Stimulated activated CD4-positive, alpha-beta T cell treated with anti-CD3 and anti-CD28 coated beads, Interleukin-1b, Interleukin-23, amount 100 ng/mL, for 1 hour (primary cell): ENCODE results near the gene MRPL27.

ENCODE experiments used
- DNase-seq, 2 donors: peaks; one replicate each; pipeline ENCODE4 v3.0.0-alpha.2; 2020; ENCODE audit warnings: low read depth in 2 of 2

The MRPL27 gene

DNA sequence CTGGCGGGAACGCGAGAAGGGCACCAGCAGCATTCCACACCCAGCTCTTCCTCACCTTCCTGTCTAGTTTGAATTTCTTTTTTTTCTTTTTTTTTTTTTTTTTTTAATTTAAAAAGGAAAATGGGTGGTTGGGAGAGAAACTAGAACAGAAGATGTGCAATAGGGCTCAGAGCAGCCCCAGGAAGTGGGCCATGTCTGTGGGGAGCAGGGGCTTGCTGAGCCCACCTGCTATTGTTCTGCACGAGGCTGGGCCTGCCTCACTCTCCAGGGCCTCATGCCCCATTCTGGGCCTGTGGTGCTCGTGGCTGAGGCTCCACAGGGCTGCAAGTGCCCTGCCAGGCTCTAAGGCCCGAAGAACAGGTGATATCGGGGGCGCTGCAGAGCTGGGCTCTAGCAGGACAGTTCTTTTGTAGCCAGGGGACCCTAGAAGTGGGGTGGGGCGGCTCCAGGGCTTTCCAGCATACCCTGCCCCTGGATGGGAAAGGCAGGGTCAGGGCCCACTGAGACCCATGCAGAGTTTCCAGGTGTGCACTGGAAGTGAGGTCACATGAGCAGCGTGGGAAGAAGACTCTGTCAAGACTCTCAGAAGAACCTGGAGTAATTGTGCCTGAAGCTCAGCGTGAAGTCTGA is 12.4 kb downstream of the MRPL27 start:
- no peak for DNase-seq

DNA sequence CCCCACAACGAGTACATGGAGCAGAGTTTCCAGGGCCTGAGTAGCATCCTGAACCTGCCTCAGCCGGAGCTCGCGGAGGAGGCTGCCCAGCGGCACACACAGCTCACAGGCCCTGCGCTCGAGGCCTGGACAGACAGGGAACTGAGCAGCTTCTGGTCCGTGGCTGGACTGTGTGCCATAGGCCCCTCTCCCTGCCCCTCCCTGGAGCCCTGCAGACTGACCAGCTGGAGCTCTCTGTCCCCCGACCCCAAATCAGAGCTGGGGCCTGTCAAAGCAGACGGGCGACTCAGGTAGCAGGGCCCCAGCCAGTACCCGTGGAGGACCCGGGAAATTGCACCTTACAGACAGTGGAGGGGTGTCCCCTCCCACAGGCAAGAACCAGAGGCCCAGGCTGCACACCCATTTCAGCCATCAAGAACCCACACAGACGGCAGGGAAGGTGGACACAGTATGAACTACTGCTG is 13.0 kb downstream of the MRPL27 start:
- DNase-seq = no peak

DNA sequence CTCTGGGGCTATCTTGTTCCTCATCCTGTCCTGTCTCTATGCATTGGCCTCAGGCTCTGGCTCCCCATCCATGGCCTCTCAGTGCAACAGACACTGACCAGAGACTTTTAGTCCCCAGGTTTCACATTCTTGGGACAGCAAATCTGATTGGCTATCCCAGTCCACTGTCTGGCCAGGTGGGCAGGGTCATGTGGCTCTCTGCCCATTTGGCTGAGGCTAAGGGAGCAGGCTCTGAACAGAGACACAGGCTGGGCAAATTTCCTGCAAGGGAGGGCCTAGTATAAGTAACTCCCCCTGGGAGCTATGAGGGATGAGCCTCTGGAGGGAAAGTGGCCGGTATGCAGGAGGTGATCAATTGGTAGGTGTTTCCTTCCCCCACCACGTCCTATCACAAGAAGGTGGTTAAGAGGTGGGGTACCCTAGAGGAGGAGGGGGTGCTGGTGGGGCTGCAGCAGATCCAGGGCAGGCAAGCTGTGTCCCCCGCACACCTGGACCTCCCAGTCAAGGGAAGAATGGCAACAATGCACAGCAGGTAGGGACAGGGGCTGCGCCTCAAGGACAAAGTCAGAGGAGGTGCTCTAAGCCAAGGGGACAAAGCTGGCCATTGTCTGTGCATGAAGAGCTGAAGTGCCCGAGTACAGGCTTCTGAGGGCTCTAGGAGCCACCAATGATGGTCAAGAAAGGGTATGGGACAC is 13.8 kb downstream of the MRPL27 start:
- no peak for DNase-seq

DNA sequence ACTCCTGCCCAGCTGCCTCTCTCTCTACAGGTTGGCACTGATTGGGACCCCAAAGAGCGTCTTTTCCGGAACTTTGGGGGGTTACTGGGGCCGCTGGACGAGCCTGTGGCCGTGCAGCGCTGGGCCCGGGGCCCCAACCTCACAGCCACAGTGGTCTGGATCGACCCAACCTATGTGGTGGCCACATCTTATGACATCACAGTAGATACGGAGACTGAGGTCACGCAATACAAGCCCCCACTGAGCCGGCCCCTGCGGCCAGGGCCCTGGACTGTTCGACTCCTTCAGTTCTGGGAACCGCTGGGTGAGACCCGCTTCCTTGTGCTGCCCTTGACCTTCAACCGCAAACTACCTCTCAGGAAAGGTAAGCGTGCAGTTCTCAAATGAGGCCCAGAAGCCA is 14.8 kb downstream of the MRPL27 start:
- DNase-seq = no peak

DNA sequence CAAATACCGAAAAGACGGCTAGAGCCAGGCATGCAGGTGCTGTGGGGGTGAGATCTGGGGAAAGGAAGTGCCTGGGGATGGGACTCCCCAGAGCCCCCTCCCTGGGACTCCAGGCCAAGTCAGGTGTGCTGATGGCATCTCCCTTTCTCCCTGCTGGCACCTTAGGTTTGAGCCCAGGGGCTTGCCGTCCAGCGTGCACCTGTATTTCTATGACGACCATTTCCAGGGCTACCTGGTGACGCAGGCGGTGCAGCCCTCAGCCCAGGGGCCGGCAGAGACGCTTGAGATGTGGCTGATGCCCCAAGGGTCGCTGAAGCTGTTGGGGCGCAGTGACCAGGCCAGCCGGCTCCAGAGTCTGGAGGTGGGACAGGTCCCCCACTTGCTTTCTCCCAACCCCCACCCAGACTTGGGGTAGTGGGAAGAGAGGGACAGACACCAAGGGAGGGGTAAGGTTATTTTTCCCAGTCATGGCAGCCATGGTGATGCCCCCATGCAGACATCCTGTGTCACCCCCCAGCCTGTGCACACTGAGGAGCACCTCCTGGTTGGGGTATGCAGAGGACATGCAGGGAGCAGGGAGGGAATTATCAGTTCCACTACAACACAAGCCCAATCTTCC is 16.0 kb downstream of the MRPL27 start:
- no peak for DNase-seq

DNA sequence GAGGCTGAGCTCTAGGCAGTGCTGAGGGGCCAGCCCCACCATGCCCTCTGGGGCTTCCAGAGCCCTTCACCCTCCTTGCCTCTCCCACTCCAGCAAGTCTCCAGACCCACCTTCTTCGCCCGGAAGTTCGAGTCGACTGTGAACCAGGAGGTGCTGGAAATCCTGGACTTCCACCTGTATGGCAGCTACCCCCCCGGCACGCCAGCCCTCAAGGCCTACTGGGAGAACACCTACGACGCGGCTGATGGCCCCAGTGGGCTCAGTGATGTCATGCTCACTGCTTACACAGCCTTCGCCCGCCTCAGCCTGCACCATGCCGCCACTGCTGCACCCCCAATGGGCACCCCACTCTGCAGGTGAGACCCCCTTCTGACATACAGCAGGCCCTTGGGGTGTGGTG is 16.6 kb downstream of the MRPL27 start:
- DNase-seq = no peak

DNA sequence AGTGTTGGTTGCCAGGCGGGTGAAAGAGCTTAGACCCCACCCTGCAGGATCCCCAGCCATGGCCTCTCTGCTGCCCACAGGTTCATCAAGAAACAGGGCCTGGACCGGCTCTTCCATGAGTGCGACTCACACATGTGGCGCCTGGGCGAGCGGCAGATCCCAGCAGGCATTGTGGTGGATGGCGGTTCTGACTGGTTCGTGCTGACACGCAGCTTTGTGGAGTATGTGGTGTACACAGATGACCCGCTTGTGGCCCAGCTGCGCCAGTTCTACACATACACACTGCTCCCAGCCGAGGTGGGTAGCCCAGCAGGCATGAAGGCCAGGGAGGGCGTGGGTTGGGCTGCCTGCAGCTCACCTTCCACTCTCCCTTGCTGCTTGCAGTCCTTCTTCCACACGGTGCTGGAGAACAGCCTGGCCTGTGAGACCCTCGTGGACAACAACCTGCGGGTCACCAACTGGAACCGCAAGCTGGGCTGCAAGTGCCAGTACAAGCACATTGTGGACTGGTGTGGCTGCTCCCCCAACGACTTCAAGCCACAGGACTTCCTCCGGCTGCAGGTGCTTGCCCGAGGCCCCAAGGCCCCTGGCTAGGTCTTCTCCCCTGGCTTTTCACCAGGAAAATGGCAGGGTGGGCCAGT is 17.2 kb downstream of the MRPL27 start:
- DNase-seq = no peak

DNA sequence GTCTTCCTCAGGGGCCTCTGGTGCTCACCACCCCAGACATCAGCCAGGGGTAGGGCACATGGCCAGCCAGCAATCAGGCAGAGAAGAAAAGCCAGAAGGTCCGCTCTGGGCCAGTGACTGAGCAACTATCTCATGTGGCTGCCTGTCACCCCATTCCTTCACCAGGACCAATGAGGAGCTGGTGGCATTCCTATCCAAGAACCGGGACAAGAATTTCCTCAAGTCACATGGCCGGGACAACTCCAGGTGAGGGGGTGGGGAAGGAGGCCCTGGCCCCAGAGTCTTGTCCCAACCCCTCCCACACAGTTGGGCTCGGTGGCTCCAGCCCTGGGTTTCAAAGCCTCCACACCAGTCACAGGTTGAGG is 17.7 kb downstream of the MRPL27 start:
- DNase-seq = no peak

DNA sequence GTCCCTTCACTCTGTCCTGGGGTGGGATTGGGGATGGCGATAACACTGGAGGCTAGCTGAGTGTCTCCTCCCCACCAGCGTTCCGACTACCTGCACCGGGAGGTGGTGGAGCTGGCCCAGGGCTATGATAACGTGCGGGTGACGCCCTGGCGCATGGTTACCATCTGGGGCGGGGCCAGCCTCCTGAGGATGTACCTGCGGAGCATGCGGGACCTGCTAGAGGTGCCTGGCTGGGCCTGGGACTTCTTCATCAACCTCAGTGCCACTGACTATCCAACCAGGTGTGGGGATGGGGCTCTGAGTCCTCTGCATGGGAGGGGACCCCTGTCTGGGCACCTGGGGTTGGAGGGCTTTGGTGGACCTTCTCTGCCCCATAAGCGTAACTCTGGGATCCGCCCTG is 18.2 kb downstream of the MRPL27 start:
- DNase-seq = no peak

DNA sequence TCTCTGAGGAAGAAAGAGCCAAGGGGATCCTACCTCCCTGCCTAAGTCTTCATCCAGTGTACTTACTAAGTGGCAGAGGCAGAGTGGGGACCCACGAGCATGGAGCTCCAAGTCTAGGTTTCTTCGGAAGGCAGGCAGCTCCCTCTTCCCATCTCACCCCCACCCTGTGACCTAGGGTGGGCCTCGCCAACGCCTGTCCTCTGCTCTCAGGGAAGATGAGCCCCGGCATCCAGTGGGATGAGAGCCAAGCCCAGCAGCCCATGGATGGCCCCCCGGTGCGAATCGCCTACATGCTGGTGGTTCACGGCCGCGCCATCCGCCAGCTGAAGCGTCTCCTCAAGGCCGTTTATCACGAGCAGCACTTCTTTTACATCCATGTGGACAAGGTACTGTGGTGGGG is 18.8 kb downstream of the MRPL27 start:
- no peak for DNase-seq

DNA sequence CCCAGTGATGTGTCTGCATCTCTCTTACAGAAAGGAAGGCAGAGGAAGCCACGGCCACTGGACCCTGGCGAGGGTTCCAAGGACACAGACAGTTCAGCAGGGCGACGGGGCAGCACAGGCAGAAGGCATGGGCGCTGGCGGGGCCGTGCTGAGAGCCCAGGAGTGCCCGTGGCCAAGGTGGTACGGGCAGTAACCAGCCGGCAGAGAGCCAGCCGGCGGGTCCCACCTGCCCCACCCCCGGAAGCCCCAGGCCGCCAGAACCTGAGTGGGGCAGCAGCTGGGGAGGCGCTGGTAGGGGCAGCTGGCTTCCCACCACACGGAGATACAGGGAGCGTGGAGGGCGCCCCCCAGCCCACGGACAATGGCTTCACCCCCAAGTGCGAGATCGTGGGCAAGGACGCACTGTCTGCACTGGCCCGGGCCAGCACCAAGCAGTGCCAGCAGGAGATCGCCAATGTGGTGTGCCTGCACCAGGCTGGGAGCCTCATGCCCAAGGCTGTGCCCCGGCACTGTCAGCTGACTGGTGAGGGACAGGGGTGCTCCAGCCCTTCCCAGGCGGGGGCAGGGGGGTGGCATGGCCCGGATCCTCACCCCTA is 19.3 kb downstream of the MRPL27 start:
- DNase-seq = no peak

DNA sequence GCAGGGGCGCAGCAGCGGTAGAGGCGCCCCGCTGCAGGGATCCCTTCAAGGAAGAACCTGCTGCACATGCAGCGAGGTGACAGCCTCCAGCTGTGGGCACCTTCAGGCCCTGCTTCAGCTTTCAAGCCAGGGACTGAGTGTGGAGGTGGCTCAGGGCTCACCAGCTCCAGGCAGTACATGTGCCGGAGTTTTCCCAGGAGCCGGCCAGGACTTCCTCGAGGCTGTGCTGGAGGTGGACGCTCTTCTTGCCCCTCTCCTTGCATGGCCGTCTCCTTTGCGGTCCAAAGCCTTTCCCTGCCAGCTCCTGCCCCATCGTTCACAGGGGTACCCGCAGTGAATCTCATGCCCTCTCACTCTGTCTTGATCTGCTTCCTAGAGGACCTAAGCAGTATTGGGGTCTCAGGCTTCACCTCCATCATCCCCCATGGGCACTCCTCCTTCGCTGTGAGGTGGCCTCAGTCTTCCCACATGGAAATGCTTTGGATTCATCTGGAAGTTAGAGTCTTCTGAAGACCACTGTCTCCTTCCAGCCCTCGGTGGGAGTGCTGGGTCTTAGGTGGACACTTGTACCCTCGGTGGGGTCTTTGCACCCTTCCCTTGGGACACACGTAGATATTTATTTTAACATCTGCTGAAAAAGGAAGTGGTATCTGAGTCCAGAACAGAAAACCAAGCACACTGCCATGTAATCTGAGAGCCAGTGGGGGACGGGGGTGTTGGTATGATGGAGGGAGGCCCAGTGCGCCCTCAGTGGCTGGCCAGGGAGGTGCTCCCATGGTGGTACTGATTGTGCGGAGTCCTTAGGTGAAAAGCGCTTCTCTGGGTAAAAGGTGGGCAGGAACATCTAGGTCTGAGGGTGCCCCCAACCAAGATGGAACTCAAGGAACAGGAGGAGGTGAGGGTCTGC is 20.0 kb downstream of the MRPL27 start:
- DNase-seq = no peak

DNA sequence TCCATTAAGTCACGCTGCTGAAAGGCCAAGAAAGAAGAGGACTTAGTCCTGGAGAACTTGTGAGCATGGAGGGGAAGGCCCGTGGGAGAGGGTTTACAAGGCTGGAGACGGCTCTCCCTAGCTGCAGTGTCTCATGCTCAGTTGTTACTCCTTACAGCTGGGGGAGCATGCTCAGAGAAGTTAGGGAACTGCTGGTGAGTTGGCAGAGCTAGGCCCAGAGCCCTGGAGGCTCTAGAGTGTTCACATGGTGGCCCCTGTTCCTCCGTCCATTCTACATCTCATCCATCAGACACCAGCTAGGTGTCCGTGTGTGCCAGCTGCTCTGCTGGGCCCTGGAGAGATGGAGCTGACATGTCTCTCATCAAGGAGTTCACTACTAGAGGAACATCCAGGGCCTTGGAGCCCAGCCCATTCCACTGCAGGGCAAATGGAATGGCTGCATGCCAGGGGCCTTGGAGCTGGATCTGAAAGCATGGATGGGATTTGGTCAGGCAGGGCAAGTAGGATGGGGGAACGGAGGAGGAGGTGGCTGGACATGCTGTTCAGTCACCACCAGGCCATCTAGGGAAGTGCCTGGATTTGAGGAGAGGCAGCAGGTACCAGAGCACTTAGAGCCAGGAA is 20.8 kb downstream of the MRPL27 start:
- no peak for DNase-seq

DNA sequence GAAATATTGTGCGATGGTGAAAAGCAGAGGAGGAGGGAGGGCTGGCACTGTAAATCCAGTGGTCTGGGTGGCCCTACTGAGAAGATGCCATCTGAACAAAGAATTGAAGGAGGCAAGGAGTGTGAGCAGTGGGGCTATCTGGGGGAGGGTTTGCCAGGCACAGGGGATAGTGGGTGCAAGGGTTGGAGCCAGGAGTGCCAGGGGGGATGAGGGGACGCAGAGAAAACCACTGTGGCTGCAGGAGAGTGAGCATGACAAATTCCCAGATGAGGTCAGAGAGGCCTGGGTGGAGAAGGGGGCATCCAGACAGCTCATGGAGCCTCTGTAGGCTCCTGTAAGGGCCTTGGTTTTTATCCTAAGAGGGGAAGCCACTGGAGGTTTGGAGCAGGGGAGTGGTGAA is 22.3 kb downstream of the MRPL27 start:
- no peak for DNase-seq

DNA sequence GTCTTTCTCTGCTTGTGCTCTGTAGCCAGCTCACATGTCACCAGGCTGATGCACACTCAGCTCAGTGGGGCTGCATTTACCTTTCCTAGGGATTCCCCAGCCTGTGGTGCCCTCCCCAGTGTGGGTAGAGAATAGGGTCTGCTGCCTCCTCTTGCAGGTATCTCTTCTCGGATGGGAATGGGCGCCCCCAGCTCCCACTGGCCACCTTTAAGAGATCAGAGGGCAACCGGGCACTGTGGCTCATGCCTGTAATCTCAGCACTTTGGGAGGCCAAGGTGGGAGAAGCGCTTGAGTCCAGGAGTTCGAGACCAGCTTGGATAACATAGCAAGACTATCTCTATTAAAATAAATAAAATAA is 23.8 kb downstream of the MRPL27 start:
- DNase-seq = no peak

DNA sequence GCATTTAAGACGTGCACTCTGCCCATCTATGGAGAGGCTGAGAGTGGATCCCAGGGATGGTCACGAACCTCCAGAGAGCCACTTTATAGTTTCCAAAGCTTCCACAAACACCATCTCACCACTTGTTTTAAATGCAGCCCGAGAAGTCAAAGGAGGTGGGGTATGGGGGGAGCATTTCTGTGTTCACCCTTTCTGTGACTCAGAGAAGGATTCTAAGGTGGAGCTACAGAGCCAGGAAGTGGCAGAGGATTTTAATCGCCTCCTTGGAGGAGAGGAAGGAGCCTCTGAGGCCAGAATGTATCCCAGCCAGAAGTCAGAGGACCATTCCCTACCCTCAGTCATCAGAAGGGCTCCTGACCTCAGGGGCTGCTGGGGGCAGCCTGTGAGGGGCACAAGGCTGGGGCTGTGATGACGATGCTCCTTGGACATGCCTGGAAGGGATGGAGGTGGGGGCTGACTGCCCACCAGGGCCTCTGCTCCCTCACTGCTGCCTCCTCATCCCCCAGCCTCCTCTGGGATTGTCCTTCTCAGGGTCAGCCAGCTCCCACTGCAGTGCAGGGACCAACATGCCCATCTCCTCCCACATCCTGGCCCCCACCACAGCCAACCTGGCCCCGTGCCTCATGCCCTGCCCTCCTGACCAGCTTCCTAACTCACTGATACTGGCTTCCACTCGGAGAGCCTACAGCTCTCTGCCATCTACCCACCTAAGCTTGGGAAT is 24.3 kb downstream of the MRPL27 start:
- DNase-seq = no peak

DNA sequence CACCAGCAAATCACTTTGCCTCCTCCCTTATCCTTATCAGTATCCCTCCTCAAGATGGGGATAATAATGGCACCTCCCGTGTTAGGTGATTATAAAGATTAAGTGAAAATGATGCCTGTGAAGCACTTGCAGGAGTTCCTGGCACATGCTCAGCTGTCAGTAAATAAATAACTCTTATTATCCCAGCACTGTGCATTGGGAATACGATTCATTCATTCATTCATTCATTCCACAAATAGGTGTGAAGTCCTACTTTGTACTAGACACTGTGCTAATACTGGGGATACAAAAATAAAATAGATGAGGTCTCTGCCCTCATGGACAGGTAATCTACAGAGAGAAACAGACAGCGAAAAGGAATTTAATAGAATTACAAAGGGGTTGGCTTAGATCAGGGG is 25.1 kb downstream of the MRPL27 start:
- no peak for DNase-seq

DNA sequence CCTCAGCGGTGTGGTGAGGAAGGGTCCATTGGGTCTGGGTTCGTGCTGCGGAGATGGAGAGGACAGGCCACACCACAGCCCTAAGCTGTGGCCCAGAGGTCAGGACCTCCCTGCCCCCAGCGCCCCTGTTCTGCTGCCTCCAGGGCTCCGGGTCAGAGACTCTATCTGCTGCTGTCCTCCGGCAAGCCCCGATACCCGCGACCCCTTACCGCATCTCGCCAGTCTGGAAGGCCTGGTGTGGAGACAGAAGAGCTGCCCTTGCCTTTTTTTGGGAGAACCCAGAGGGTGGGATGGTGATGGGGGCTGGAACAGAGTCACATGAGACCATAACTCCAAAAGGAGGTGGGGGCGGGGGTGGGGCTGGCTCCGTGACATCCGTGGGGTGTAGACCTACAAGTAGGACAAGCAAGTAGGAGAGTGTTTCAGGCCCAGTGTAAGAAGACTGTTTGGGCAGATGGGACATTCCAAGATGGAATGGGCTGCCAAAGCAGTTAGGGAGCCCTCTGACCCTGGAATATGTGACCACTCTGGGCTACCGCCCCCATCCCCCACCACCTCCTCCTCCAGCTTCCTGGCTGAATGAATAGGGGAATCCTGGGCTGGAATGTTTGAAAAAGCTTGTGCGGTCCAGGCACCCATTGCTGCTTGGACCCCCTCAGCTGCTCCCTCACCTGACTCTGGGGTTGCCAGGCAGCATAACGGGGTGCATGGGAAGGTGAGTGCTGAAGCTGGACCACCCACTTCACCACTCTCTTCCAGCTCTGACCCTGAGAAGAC is 25.7 kb downstream of the MRPL27 start:
- no peak for DNase-seq

DNA sequence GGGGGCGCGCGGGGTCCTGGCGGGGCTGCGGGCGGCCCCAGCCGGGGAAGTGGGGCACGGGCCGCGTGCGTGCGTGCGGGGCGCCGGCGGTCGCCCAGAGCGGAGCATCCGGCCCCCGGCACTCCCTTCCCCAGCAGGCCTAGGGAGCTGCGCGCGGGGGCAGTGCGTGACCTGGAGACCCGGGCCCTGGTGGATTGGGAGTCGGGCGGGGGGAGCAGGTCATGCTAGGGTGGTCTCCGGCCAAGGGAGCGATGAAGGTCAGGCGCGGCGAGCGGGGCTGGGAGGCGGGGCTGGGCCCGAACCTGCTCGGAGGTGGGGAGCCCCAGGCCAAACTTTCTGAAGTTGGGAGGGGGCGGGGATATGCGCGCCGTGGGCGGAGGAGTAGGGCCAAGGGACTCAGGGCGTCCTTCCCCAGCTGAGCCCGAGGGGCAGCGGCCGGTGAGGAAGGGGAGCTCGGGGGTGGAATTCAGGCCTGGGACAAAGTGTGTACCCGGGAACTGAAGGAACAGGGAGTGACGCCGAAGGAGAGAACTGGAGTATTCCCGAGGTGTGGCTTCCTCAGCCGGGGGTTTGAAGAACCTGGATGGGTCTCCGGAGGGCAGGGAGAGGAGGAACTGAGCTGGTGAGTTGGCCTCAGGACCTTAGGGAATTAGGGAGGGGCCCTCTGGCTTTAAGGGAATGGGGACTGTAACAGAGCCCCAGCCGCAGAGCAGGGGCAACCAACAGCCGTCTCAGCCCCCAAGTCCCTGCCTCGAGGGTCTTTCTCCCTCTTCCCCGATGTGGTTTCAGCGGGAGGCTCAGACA is 26.5 kb downstream of the MRPL27 start:
- DNase-seq = peak in 1 of 2 donors; percentile 28
